Placental pericyte (primary cell): Measurements from ENCODE around the gene GTF2IRD2. TPM values are rescaled to one million over a fixed set of nuclear protein-coding genes. Genes with fewer than 3 reads are reported as not detected.

ENCODE experiments used
- small RNA-seq: library from RNA; depleted of rRNA; stranded (forward); fragments of <200 nt; gene quantifications from one replicate; pipeline ENCODE3, GENCODE V24; 2012; ENCODE audit warnings: low replicate concordance
- total RNA-seq: library from RNA; depleted of rRNA; stranded (reverse); fragments of >200 nt; gene quantifications from 2 replicates; pipeline ENCODE4 v1.2.3, GENCODE V29; 2012

GTF2IRD2 gene
- 4.3 and 7.2 TPM in 2 replicates for total RNA-seq

DNA sequence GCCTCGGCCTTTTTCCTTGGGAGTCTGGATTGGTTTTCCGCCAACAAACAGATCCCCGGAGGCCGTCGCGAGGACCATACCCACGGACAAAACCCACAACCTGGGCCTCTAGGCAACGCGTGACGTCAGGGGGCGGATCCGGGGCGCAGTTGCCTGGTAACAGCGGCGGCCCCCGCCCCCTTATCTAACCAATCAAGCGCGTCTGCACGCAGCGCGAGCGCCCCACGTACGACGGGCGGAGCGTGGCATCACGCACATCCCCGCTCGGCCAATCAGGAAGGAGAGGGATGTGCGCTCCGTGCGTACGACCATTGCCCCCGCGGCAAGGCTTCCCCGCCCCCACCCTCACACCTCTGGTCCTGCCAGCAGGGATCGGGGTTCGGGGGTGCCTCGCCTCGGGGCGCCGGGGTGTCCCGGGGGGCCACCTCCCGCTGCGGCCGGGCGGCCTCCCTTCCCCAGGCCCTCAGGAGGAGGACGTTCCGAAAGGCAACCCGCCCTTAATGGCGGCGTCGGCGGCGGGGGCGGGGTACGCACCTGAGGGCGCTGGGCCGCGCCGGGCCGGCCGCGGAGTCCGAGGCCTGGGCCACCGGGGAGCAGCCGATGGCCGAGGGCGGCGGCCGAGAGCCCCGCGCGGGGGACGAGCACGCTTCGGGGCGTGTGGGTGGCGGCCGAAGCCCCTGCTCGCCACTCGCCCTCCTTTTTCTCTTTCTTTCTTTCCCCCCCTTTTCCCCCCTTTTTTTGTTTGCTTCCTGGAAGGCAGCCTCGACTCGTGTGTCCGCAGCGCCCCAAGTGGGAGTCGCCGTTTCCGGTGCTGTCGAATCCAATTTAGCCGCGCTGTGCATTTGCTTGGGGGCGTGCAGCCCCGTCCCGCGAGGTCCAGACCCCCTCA lies at the start of gene GTF2IRD2:
Gene GTF2IRD2 (minus strand): TSS at position 773 of the 889 bp plus-strand sequence. CDS start 15,227 bp downstream, outside the sequence.

DNA sequence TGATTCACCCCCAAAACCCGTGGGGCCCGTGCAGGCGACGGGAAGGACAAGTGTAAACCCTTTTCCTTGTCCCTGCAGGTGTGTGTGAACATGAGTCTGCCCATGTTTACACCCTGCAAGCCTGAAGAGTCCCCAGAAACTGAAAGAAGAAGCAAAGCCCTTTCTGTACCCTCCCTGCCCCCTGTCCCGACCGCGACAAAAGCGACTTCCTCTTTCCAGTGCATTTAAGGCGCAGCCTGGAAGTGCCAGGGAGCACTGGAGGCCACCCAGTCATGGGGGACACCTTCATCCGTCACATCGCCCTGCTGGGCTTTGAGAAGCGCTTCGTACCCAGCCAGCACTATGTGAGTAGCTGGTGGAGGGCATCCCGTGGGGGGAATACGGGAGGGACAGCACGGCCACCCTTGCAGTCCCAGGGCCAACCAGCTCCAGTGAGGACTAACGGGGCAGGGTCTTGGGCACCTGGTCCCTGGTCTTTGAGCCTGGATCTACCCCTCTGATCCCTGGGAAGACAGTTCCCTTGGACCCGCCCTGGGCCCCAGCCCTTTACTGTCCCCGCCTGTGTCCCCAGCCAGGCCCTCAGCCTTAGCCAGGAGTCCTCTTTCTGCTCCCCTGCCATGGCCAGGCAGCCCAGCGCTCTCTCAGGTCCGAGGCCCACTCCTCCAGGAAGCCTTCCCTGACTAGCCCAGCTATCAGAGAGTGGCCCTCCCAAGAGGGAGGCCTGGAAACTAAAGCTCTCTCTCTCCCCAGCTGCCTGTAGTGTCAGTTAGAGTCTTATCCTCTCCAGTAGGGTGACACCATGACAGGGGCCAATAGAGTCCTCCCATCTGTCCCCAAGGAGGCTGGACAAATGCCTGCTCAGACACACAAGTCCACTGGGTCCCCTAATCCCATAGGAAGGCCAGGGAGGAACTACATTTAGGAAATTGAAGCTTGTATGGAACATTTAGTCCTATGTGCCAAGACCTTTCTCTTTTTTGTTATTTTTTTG lies 77.3 kb downstream of the GTF2IRD2 start, which contains the start of gene NCF1:
Gene NCF1 (plus strand): TSS at position 252 of the 991 bp plus-strand sequence. CDS start 21 bp downstream, at position 273.

Small RNAs within 50 kb of the gene (small RNA-seq; reads per million reads assigned to genes)
- not detected for gene RF00019

Other genes with a start within 250 kb of the GTF2IRD2 start
- 75.7 and 145 TPM in 2 replicates for gene GTF2I, start 193.9 kb downstream of the GTF2IRD2 start, total RNA-seq
- gene NCF1, start 77.6 kb downstream of the GTF2IRD2 start, total RNA-seq: 0.29 TPM in 1 of 2 replicates, not detected in the other
- 10.1 and 16.2 TPM in 2 replicates for gene CASTOR2, start 113.1 kb upstream of the GTF2IRD2 start, total RNA-seq
- gene RCC1L, start 222.2 kb upstream of the GTF2IRD2 start, total RNA-seq: 47.9 and 57.3 TPM in 2 replicates
- 14.9 and 18.8 TPM in 2 replicates for gene GTF2IRD2B, start 241.0 kb upstream of the GTF2IRD2 start, total RNA-seq